ENCODE measurements around the gene MTO1.

MTO1 gene, protein sequence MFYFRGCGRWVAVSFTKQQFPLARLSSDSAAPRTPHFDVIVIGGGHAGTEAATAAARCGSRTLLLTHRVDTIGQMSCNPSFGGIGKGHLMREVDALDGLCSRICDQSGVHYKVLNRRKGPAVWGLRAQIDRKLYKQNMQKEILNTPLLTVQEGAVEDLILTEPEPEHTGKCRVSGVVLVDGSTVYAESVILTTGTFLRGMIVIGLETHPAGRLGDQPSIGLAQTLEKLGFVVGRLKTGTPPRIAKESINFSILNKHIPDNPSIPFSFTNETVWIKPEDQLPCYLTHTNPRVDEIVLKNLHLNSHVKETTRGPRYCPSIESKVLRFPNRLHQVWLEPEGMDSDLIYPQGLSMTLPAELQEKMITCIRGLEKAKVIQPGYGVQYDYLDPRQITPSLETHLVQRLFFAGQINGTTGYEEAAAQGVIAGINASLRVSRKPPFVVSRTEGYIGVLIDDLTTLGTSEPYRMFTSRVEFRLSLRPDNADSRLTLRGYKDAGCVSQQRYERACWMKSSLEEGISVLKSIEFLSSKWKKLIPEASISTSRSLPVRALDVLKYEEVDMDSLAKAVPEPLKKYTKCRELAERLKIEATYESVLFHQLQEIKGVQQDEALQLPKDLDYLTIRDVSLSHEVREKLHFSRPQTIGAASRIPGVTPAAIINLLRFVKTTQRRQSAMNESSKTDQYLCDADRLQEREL

DNA sequence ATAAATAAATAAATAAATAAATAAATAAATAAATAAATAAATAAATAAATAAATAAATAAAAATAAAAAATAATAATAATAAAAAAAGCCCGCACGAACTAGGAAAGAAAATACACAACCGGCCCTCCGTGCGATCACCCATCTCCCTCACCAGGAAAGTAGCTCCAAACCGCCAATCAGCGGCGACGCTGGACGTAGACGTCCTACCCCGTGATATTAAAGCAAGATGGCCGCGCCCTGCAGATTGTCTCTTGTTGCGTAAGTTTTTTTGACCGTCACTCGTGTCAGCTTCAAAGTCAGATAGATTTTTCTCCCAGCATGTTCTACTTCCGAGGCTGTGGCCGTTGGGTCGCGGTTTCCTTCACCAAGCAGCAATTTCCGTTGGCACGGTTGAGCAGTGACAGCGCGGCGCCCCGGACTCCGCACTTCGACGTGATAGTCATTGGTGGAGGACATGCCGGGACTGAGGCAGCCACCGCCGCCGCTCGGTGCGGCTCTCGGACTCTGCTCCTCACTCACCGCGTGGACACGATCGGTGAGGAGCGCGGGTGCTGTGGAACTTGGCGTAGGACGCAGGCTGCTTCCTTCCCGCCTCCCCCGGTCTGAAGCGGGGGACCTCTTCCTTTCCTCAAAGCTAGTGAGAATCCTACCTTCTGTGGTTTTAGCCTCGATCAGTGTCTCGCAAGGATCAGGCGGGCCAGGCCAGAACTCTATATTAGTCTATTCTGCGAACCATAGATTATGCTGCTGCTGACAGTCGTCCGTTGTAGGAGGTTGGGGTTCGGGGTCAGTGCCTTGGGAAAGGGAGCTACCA, at the start of gene MTO1:
TSS of gene MTO1 (plus strand) at position 201 of the 814 bp plus-strand sequence. CDS start at position 319, 118 bp downstream.
- H3K9me3 ChIP-seq (ENCODE audit: control insufficient read depth in 5 of 5, low read length in 5 of 5) = no peaks in the 10 kb centered on the region
- H3K27me3 ChIP-seq (ENCODE audit: control insufficient read depth in 5 of 5, insufficient read depth in 4 of 5, low read length in 5 of 5) = no peaks in the 10 kb centered on the region
- peak within 1 kb of the TSS; percentile 99 for H3K27ac ChIP-seq (ENCODE audit: low read depth, low read length)
- peak within 1 kb of the TSS; percentile 89 to 98 (median 96) for H3K9ac ChIP-seq (ENCODE audit: low read length in 5 of 5)
- peaks cover 5 to 10% (median 8%) of the 10 kb centered on the region in 5 donors for H3K36me3 ChIP-seq (ENCODE audit: control insufficient read depth in 5 of 5, insufficient read depth in 5 of 5, low read length in 5 of 5)
- H3K4me3 ChIP-seq (ENCODE audit: low read depth in 1 of 5, low read length in 5 of 5) = peak within 1 kb of the TSS; percentile 86 to 98 (median 86)
- peaks cover 0 to 22% (median 13%) of the 10 kb centered on the region in 5 donors for H3K4me1 ChIP-seq (ENCODE audit: control insufficient read depth in 5 of 5, insufficient read depth in 5 of 5, low read length in 5 of 5)

DNA sequence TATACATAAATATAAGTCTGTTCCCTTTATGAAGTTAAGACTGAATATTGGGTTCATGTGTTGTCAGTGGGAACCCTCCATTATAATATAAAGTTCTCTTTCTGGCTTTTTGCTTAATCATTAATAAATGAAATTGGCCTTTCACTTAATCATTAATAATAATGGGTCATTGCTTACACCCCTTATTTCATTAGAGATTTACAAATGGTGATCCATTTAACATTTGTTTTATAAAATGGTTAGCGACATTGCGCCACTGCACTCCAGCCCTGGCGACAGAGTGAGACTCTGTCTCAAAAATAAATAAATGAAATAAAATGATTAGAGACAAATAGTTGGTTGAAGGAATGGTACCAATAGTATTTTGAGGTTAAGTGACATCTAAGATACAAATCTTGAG, 48.4 kb upstream of the MTO1 start:
- no peak overlapping the region for H3K9ac ChIP-seq (ENCODE audit: low read length in 5 of 5)
- no peaks in the 10 kb centered on the region for H3K9me3 ChIP-seq (ENCODE audit: control insufficient read depth in 5 of 5, low read length in 5 of 5)
- H3K4me1 ChIP-seq (ENCODE audit: control insufficient read depth in 5 of 5, insufficient read depth in 5 of 5, low read length in 5 of 5) = no peaks in the 10 kb centered on the region
- no peak overlapping the region for H3K27ac ChIP-seq (ENCODE audit: low read depth, low read length)
- peaks cover 0 to 8% (median 0%) of the 10 kb centered on the region in 5 donors for H3K36me3 ChIP-seq (ENCODE audit: control insufficient read depth in 5 of 5, insufficient read depth in 5 of 5, low read length in 5 of 5)
- H3K4me3 ChIP-seq (ENCODE audit: low read depth in 1 of 5, low read length in 5 of 5) = no peak overlapping the region
- no peaks in the 10 kb centered on the region for H3K27me3 ChIP-seq (ENCODE audit: control insufficient read depth in 5 of 5, insufficient read depth in 4 of 5, low read length in 5 of 5)

DNA sequence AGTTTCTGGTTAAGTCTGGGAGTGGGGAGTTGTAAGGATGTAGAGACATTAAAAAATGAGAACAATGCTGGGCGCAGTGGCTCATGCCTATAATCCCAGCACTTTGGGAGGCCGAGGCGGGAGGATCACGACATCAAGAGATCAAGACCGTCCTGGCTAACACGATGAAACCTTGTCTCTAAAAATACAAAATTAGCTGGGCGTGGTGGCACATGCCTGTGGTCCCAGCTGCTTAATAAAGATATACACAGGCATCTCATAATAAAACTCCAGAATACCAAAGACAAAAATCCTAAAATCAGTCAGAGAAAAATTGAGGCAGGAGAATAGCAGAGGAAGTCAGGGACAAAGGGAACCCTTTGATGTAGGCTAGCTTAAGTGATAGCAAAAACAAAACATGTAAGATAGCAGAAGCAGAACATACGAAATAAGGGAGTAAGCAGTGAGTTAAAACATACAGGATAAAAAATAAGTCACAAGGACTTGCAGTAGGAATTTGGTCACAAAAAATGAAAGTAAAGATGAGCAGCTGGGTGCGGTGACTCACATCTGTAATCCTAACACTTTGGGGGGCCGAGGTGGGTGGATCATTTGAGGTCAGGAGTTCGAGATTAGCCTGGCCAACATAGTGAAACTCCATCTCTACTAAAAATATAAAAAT, 43.3 kb upstream of the MTO1 start:
- Histone ChIP-seq H3K4me1 (ENCODE audit: control insufficient read depth in 5 of 5, insufficient read depth in 5 of 5, low read length in 5 of 5) (no peaks in the 10 kb centered on the region), H3K4me3 (ENCODE audit: low read depth in 1 of 5, low read length in 5 of 5) (no peak overlapping the region), H3K36me3 (ENCODE audit: control insufficient read depth in 5 of 5, insufficient read depth in 5 of 5, low read length in 5 of 5) (peaks cover 2 to 12% (median 4%) of the 10 kb centered on the region in 5 donors), H3K27me3 (ENCODE audit: control insufficient read depth in 5 of 5, insufficient read depth in 4 of 5, low read length in 5 of 5) (no peaks in the 10 kb centered on the region), H3K9ac (ENCODE audit: low read length in 5 of 5) (no peak overlapping the region), H3K9me3 (ENCODE audit: control insufficient read depth in 5 of 5, low read length in 5 of 5) (no peaks in the 10 kb centered on the region), H3K27ac (ENCODE audit: low read depth, low read length) (no peak overlapping the region)

DNA sequence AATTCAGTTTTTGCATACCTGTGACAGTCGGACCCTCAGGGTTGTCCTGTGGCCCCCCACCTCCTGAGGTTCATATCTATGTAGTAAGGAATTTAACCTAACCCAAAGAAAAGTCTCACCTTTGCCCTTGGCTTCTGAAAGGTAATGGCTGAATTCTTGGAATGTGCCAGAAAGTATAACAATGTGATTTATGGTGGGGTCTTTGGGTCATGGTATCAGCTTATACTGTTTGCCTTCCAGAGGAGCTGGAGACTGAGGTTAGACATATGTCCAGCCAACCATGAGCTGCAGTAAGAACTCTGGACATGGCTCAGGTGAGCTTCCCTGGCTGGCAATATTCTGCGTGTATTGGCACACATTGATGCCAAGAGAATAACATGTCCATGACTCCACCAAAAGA, 40.0 kb upstream of the MTO1 start:
- H3K4me1 ChIP-seq (ENCODE audit: control insufficient read depth in 5 of 5, insufficient read depth in 5 of 5, low read length in 5 of 5) = no peaks in the 10 kb centered on the region
- H3K27ac ChIP-seq (ENCODE audit: low read depth, low read length) = no peak overlapping the region
- no peak overlapping the region for H3K9ac ChIP-seq (ENCODE audit: low read length in 5 of 5)
- peaks cover 6 to 21% (median 9%) of the 10 kb centered on the region in 5 donors for H3K36me3 ChIP-seq (ENCODE audit: control insufficient read depth in 5 of 5, insufficient read depth in 5 of 5, low read length in 5 of 5)
- no peaks in the 10 kb centered on the region for H3K9me3 ChIP-seq (ENCODE audit: control insufficient read depth in 5 of 5, low read length in 5 of 5)
- H3K27me3 ChIP-seq (ENCODE audit: control insufficient read depth in 5 of 5, insufficient read depth in 4 of 5, low read length in 5 of 5) = no peaks in the 10 kb centered on the region
- H3K4me3 ChIP-seq (ENCODE audit: low read depth in 1 of 5, low read length in 5 of 5) = no peak overlapping the region

DNA sequence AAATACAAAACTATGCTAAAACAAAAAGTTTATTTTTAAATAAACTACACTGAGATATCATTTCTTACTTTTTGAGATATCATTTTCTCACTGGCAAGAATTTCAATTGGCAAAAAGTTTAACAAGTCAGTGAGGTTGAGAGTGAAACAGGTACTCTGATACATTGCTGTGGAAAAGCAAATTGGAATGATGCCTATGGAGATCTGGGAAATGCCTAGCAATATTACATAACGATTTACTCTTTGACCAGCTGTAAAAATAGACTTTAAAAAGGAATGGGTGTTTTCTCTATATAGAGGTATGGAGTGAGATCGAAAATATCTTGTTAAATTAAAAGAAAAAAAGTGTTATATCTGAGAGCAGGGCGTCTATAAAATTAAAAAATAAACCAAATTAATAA, 26.3 kb upstream of the MTO1 start:
- Histone ChIP-seq H3K9me3 (ENCODE audit: control insufficient read depth in 5 of 5, low read length in 5 of 5) (no peaks in the 10 kb centered on the region), H3K27me3 (ENCODE audit: control insufficient read depth in 5 of 5, insufficient read depth in 4 of 5, low read length in 5 of 5) (no peaks in the 10 kb centered on the region), H3K36me3 (ENCODE audit: control insufficient read depth in 5 of 5, insufficient read depth in 5 of 5, low read length in 5 of 5) (peaks cover 7 to 26% (median 16%) of the 10 kb centered on the region in 5 donors), H3K9ac (ENCODE audit: low read length in 5 of 5) (no peak overlapping the region), H3K4me1 (ENCODE audit: control insufficient read depth in 5 of 5, insufficient read depth in 5 of 5, low read length in 5 of 5) (no peaks in the 10 kb centered on the region), H3K27ac (ENCODE audit: low read depth, low read length) (no peak overlapping the region), H3K4me3 (ENCODE audit: low read depth in 1 of 5, low read length in 5 of 5) (no peak overlapping the region)

DNA sequence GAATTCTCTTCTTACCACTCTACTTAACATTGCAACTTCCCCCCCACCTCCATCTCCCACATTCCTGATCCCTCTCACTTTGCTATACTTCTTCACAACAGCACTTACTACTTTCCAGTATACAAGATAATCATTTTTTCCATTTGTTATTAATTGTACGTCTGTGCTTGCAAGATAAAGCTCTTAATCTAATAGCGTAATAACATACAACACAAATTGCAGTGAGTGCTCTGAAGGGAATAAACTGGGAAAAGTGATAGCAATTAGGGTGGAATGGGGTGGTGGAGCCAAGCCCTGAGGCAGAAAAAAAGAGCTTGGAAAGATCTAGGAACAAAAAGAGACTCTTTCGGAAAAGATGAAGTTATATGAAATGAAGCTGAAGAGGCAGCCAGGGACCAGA, 18.0 kb upstream of the MTO1 start:
- H3K4me3 ChIP-seq (ENCODE audit: low read depth in 1 of 5, low read length in 5 of 5) = no peak overlapping the region
- no peaks in the 10 kb centered on the region for H3K27me3 ChIP-seq (ENCODE audit: control insufficient read depth in 5 of 5, insufficient read depth in 4 of 5, low read length in 5 of 5)
- H3K4me1 ChIP-seq (ENCODE audit: control insufficient read depth in 5 of 5, insufficient read depth in 5 of 5, low read length in 5 of 5) = no peaks in the 10 kb centered on the region
- H3K9ac ChIP-seq (ENCODE audit: low read length in 5 of 5) = no peak overlapping the region
- H3K27ac ChIP-seq (ENCODE audit: low read depth, low read length) = no peak overlapping the region
- H3K36me3 ChIP-seq (ENCODE audit: control insufficient read depth in 5 of 5, insufficient read depth in 5 of 5, low read length in 5 of 5) = peaks cover 8 to 25% (median 17%) of the 10 kb centered on the region in 5 donors
- H3K9me3 ChIP-seq (ENCODE audit: control insufficient read depth in 5 of 5, low read length in 5 of 5) = no peaks in the 10 kb centered on the region

DNA sequence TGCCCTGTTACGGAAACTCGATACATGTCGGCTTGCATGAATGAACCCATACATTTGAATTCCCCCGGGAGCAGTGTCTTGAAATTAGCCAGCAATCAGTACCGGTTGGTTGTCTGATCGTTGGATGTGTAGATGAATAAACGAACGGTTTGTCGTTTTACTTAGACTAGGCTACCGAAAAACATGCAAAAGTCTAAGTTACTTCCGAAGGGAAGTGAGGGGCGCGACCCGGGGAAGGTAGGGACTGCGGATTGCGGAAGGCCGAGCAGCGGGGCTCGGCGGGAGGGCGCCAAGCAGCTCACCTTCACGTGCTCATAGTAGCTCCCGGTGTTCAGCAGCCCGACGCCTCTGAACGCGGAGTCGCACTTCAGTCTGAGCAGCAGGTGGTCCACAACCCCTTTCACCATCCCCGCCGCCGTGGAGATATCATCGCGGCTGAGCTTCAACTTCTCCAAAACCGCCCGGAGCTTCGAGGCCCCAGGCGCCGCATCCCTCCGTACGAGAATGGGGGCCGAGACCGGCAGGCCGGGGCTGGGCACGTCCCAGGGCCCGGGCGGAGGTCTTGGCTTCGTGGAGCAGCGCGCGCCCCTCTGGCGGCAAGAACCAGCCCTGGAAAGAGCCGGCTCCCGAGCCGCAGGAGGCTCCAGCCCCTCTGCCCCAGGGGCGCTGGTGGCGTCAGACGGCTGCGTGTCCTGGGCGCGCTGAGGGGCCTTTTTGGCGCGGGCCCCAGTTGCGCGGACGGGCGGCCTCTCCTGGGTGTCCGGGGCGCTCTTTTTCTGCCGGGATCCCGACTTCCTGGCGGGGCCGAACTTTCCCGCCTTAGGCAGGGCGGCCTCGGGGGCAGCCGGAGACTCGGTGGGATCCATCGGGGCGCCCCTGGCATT, 10.1 kb upstream of the MTO1 start:
- H3K9ac ChIP-seq (ENCODE audit: low read length in 5 of 5) = peak overlapping the region; percentile 60 to 90 (median 87)
- H3K4me1 ChIP-seq (ENCODE audit: control insufficient read depth in 5 of 5, insufficient read depth in 5 of 5, low read length in 5 of 5) = peaks cover 0 to 17% (median 14%) of the 10 kb centered on the region in 5 donors
- H3K4me3 ChIP-seq (ENCODE audit: low read depth in 1 of 5, low read length in 5 of 5) = peak overlapping the region; percentile 81 to 89 (median 85)
- H3K27ac ChIP-seq (ENCODE audit: low read depth, low read length) = peak overlapping the region; percentile 75
- H3K36me3 ChIP-seq (ENCODE audit: control insufficient read depth in 5 of 5, insufficient read depth in 5 of 5, low read length in 5 of 5) = no peaks in the 10 kb centered on the region
- H3K27me3 ChIP-seq (ENCODE audit: control insufficient read depth in 5 of 5, insufficient read depth in 4 of 5, low read length in 5 of 5) = no peaks in the 10 kb centered on the region
- H3K9me3 ChIP-seq (ENCODE audit: control insufficient read depth in 5 of 5, low read length in 5 of 5) = no peaks in the 10 kb centered on the region

DNA sequence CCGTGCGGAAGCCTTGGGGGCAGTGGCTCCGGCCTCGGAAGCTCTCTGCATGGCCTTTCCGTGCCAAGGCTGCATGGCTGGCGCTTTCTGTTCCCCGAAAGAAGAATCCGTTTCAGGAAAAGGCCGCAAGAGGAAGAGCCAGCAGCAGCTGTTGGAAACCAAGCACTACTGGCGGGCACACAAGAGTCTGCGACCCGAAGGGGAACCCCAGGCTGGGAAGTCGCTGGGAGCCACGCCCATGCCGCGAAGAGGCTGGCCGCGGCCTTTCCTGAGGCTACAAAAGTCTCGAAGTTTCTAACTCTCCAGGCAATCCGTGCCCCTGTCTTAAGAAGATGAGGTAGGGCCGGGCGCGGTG, 9.5 kb upstream of the MTO1 start, which contains the start of gene CGAS:
TSS of gene CGAS (minus strand) at position 191 of the 355 bp plus-strand sequence. CDS start at position 75, 116 bp downstream.
- H3K9ac ChIP-seq (ENCODE audit: low read length in 5 of 5) = peak within 1 kb of the TSS; percentile 60 to 90 (median 87)
- H3K27ac ChIP-seq (ENCODE audit: low read depth, low read length) = peak within 1 kb of the TSS; percentile 75
- H3K4me1 ChIP-seq (ENCODE audit: control insufficient read depth in 5 of 5, insufficient read depth in 5 of 5, low read length in 5 of 5) = peaks cover 0 to 17% (median 14%) of the 10 kb centered on the region in 5 donors
- peak within 1 kb of the TSS; percentile 81 to 89 (median 85) for H3K4me3 ChIP-seq (ENCODE audit: low read depth in 1 of 5, low read length in 5 of 5)
- no peaks in the 10 kb centered on the region for H3K27me3 ChIP-seq (ENCODE audit: control insufficient read depth in 5 of 5, insufficient read depth in 4 of 5, low read length in 5 of 5)
- no peaks in the 10 kb centered on the region for H3K36me3 ChIP-seq (ENCODE audit: control insufficient read depth in 5 of 5, insufficient read depth in 5 of 5, low read length in 5 of 5)
- H3K9me3 ChIP-seq (ENCODE audit: control insufficient read depth in 5 of 5, low read length in 5 of 5) = no peaks in the 10 kb centered on the region
